ENCODE data around the gene ESR2.

DNA sequence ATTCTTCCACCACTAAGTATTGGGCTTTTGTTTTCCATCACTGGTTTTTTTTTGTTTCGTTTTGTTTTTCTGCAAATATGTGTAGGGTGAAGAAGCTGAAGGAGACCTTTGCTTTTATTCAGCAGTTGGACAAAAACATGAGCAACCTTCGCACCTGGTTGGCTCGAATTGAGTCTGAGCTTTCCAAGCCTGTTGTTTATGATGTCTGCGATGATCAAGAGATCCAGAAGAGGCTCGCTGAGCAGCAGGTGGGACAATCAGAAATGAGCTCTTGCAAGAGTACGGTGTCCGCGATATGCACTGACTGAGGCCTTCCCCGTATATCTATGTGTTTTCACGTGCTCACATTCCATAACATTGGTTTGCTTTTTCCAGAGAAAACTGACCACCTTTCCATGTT is 91.5 kb downstream of the ESR2 start:
- TF ChIP-seq, protein P1, sequence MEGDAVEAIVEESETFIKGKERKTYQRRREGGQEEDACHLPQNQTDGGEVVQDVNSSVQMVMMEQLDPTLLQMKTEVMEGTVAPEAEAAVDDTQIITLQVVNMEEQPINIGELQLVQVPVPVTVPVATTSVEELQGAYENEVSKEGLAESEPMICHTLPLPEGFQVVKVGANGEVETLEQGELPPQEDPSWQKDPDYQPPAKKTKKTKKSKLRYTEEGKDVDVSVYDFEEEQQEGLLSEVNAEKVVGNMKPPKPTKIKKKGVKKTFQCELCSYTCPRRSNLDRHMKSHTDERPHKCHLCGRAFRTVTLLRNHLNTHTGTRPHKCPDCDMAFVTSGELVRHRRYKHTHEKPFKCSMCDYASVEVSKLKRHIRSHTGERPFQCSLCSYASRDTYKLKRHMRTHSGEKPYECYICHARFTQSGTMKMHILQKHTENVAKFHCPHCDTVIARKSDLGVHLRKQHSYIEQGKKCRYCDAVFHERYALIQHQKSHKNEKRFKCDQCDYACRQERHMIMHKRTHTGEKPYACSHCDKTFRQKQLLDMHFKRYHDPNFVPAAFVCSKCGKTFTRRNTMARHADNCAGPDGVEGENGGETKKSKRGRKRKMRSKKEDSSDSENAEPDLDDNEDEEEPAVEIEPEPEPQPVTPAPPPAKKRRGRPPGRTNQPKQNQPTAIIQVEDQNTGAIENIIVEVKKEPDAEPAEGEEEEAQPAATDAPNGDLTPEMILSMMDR (IDR thresholded peaks at IDR 0.05; ENCODE audit: low read depth, low read length, poor library complexity, severe bottlenecking), result no peak
- no peak for TF ChIP-seq EZH2phosphoT487 (IDR thresholded peaks at IDR 0.05; ENCODE audit: borderline replicate concordance, low read length)

Measured in DOHH2 (cell line).